ENCODE measurements around the gene LEMD3. TPM values are rescaled to one million over a fixed set of nuclear protein-coding genes. Genes with fewer than 3 reads are reported as not detected.

Gene LEMD3
- total RNA-seq, 4 donors from 2014 or later, result 14.0 to 29.4 (median 14.7) TPM

GRCh38 chr12:65204886-65205525, 35.6 kb downstream of the LEMD3 start:
- H3K36me3 ChIP-seq, result no peaks in the 10 kb centered on the region
- ATAC-seq, result no peak
- no peak for DNase-seq
- peaks cover 21 to 40% of the 10 kb centered on the region in 2 donors for H3K4me1 ChIP-seq
- intact Hi-C loops (cut with DNase I; ENCODE audit: low total_unique reads), result no loop called here
- H3K4me3 ChIP-seq, result no peak overlapping the region
- H3K27me3 ChIP-seq, result no peaks in the 10 kb centered on the region
- H3K27ac ChIP-seq, result no peak overlapping the region
- in situ Hi-C loops (cut with MboI; ENCODE audit: low sequenced_read_pairs in 4 of 4), result no loop called here
- TF ChIP-seq POLR2A (IDR thresholded peaks at IDR 0.05), result no peak
- no peak for TF ChIP-seq CTCF (IDR thresholded peaks at IDR 0.05 in 4 of 5, conservative IDR thresholded peaks at IDR 0.05 in 1 of 5)
- no peaks in the 10 kb centered on the region for H3K9me3 ChIP-seq

- Histone ChIP-seq H3K4me3 (no peak overlapping the region), H3K4me1 (peaks cover 21 to 45% of the 10 kb centered on the region in 2 donors), H3K36me3 (no peaks in the 10 kb centered on the region), H3K9me3 (no peaks in the 10 kb centered on the region), H3K27ac (no peak overlapping the region), H3K27me3 (no peaks in the 10 kb centered on the region)
- DNase-seq (no peak), ATAC-seq (no peak)
- in situ Hi-C loops (cut with MboI; ENCODE audit: low sequenced_read_pairs in 4 of 4), result no loop called here
- no peak for TF ChIP-seq CTCF (IDR thresholded peaks at IDR 0.05 in 4 of 5, conservative IDR thresholded peaks at IDR 0.05 in 1 of 5)
- intact Hi-C loops (cut with DNase I; ENCODE audit: low total_unique reads), result no loop called here
These were observed 36.5 kb downstream of the LEMD3 start for GRCh38 chr12:65205886-65206285.

- DNase-seq, result no peak
- H3K27me3 ChIP-seq, result no peaks in the 10 kb centered on the region
- no peaks in the 10 kb centered on the region for H3K9me3 ChIP-seq
- no peak overlapping the region for H3K27ac ChIP-seq
- intact Hi-C loops (cut with DNase I; ENCODE audit: low total_unique reads), result no loop called here
- no peak overlapping the region for H3K4me3 ChIP-seq
- H3K4me1 ChIP-seq, result peaks cover 21 to 42% of the 10 kb centered on the region in 2 donors
- ATAC-seq, result no peak
- H3K36me3 ChIP-seq, result no peaks in the 10 kb centered on the region
- TF ChIP-seq POLR2A (IDR thresholded peaks at IDR 0.05) (no peak), CTCF (IDR thresholded peaks at IDR 0.05 in 4 of 5, conservative IDR thresholded peaks at IDR 0.05 in 1 of 5) (no peak)
- in situ Hi-C loops (cut with MboI; ENCODE audit: low sequenced_read_pairs in 4 of 4), result no loop called here
These were observed 38.7 kb downstream of the LEMD3 start for GRCh38 chr12:65208125-65208524.

- Histone ChIP-seq H3K27me3 (no peaks in the 10 kb centered on the region), H3K36me3 (peaks cover 0 to 4% of the 10 kb centered on the region in 2 donors), H3K27ac (peak overlapping the region in 2 of 4 donors; percentile 19 to 55), H3K4me1 (peaks cover 21 to 42% of the 10 kb centered on the region in 2 donors), H3K9me3 (no peaks in the 10 kb centered on the region), H3K4me3 (no peak overlapping the region)
- ATAC-seq (no peak), DNase-seq (no peak)
- in situ Hi-C loops (cut with MboI; ENCODE audit: low sequenced_read_pairs in 4 of 4) (no loop called here), intact Hi-C loops (cut with DNase I; ENCODE audit: low total_unique reads) (no loop called here)
- TF ChIP-seq POLR2A (IDR thresholded peaks at IDR 0.05) (no peak), CTCF (IDR thresholded peaks at IDR 0.05 in 4 of 5, conservative IDR thresholded peaks at IDR 0.05 in 1 of 5) (no peak)
These were observed 39.7 kb downstream of the LEMD3 start for GRCh38 chr12:65208964-65209654.
